ENCODE measurements around the gene TBC1D22A.
"Not testable (repeated sequence)": the region's sequence is repeated elsewhere in the genome, so short reads cannot be mapped to it uniquely, and the experiment has no call there.

TBC1D22A gene
- 40.4 to 103 reads per million in 2 experiments for total RNA-seq

- peak; percentile 92 for DNase-seq (ENCODE audit: low read depth)
Observed at GRCh38 chr22:46762238-46763050, at the start of gene TBC1D22A. Gene TBC1D22A, plus strand, starts transcription at chr22:46762650. Its CDS starts 137 bp downstream, at chr22:46762787.

GRCh38 chr22:46714550-46714949 is 47.9 kb upstream of the TBC1D22A start:
- no peak for DNase-seq (ENCODE audit: low read depth)

GRCh38 chr22:46719921-46720320 is 42.5 kb upstream of the TBC1D22A start:
- no peak for DNase-seq (ENCODE audit: low read depth)

- no peak for DNase-seq (ENCODE audit: low read depth)
Observed at GRCh38 chr22:46721501-46722085, 40.9 kb upstream of the TBC1D22A start.

- DNase-seq (ENCODE audit: low read depth), result no peak
Observed at GRCh38 chr22:46723882-46724281, 38.6 kb upstream of the TBC1D22A start.

- no peak for DNase-seq (ENCODE audit: low read depth)
Observed at GRCh38 chr22:46725096-46725495, 37.4 kb upstream of the TBC1D22A start.

GRCh38 chr22:46726066-46726985 is 36.1 kb upstream of the TBC1D22A start:
- no peak for DNase-seq (ENCODE audit: low read depth)

- DNase-seq (ENCODE audit: low read depth), result no peak
Observed at GRCh38 chr22:46726986-46727317, 35.5 kb upstream of the TBC1D22A start.

- no peak for DNase-seq (ENCODE audit: low read depth)
Observed at GRCh38 chr22:46727813-46728364, 34.6 kb upstream of the TBC1D22A start.

- no peak for DNase-seq (ENCODE audit: low read depth)
Observed at GRCh38 chr22:46728470-46728869, 34.0 kb upstream of the TBC1D22A start.

GRCh38 chr22:46730568-46731245 is 31.7 kb upstream of the TBC1D22A start:
- DNase-seq (ENCODE audit: low read depth), result no peak

- no peak for DNase-seq (ENCODE audit: low read depth)
Observed at GRCh38 chr22:46731246-46732040, 31.0 kb upstream of the TBC1D22A start.

GRCh38 chr22:46732041-46732379 is 30.4 kb upstream of the TBC1D22A start:
- DNase-seq (ENCODE audit: low read depth), result no peak

GRCh38 chr22:46732513-46732912 is 29.9 kb upstream of the TBC1D22A start:
- no peak for DNase-seq (ENCODE audit: low read depth)

- not testable (repeated sequence) for DNase-seq (ENCODE audit: low read depth)
Observed at GRCh38 chr22:46734213-46734722, 28.2 kb upstream of the TBC1D22A start.

- peak; percentile 52 for DNase-seq (ENCODE audit: low read depth)
Observed at GRCh38 chr22:46734830-46735453, 27.5 kb upstream of the TBC1D22A start.

GRCh38 chr22:46735747-46736608 is 26.5 kb upstream of the TBC1D22A start:
- no peak for DNase-seq (ENCODE audit: low read depth)

GRCh38 chr22:46736705-46737104 is 25.7 kb upstream of the TBC1D22A start:
- DNase-seq (ENCODE audit: low read depth), result no peak
